ENCODE data around the gene ETV6.
"Not testable (repeated sequence)": the region's sequence is repeated elsewhere in the genome, so short reads cannot be mapped to it uniquely, and the experiment has no call there.

ETV6 gene

GRCh38 chr12:11669348-11669747 lies 19.9 kb downstream of the ETV6 start:
- DNase-seq (ENCODE audit: low read depth): no peak

DNA sequence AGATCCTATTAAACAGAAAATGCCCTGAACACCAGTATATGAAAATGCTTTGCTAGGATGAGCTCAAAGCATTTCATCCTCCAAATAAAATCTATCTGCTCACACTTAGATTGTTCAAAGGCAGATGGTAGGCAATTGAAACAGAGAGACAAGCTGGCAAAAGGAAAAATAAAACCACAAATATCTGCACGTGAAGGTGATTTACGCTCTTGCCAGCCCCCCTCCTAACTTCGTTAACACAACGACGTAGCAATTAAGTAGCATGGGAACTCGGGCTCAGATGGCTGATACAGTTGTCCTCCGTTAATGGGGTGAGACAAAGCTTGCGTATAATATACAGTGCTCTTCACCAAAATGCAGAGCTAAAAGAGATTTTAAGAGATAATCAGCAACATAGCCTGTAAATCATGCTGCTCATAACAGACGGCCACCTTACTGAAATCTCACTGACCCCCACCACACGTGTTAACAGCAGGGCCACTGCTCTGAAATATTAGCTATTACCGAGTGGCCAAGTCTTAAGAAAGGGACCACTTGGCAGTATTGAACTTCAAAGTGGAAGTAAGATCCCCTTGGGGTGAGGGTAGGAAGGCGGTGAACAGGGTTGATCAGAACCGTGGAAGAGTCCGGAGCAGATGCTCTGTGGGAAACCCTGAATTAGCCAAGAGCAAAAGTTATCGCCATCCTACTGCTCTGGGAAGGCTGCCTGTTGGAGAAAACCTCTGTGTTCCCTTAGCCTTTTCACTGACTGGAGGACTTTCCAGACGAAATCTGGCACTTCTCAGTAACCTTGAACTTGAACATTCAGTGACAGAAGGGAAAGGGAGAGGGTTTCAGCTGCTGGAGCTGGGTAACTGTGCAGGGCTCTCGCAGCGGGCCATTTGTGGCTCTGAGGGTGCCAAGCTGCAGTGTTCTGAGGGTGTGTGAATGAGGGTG lies 23.1 kb downstream of the ETV6 start:
- no peak for DNase-seq (ENCODE audit: low read depth)

DNA sequence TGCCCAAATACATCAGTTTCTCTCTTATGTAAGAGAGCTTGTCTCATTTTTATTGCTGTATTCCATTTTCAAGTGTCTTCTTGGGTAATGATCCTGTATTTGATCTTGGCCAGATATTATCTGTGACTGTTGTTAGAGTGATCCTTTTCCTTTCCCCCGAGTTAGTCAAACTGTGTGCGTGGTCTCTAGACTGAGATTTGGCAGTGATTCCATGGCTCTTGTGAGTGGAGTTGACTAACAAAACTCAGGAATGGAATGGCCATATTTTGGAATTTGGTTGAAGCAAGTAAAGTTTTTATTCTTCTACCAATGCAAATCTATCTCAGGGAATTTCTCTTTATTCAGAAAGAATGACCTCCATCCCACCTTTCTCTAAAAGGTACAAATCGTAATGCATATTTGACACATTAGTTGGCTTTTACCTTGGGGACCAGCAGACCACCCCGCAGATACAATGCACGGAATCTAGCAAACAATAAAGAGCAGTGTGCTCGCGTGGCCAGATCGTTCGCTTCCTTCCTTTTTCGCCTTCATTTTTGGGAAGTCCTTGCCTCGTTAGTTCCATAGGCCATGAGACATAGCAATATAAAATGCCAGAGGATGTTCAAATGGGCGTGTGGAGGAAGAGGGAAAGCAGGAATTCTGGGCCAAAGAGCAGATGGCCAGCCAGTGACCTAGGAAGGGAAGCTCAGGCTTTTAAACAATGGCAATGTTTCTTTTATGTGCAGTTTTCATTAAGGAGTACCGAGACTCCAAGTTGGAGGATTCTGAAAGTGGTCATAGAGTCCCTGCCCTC lies 24.4 kb downstream of the ETV6 start:
- DNase-seq (ENCODE audit: low read depth): no peak

GRCh38 chr12:11674894-11675390 lies 25.5 kb downstream of the ETV6 start:
- no peak for DNase-seq (ENCODE audit: low read depth)

GRCh38 chr12:11676052-11676451 lies 26.6 kb downstream of the ETV6 start:
- no peak for DNase-seq (ENCODE audit: low read depth)

DNA sequence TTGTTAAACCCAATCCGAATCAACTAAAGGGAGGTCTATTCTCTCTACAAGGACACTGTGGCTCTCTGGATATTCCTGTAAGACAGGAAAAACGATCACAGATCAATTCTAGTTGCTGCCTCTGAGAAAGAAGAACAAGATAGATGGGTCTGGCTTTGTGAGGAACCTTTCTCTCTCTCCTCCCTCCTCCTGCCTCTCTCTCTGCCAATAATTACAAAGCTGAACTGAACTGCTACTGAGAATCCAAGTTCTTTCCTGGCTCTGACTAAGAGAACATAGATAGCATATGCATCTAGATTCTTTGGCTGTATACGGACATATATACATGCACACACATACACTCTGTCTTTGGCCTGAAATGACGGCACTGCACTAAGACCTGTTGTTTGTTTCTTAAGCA lies 27.6 kb downstream of the ETV6 start:
- DNase-seq (ENCODE audit: low read depth): no peak

- DNase-seq (ENCODE audit: low read depth): no peak
Observed at GRCh38 chr12:11677752-11678151, 28.3 kb downstream of the ETV6 start.

- DNase-seq (ENCODE audit: low read depth): no peak
Observed at GRCh38 chr12:11678781-11679180, 29.3 kb downstream of the ETV6 start.

DNA sequence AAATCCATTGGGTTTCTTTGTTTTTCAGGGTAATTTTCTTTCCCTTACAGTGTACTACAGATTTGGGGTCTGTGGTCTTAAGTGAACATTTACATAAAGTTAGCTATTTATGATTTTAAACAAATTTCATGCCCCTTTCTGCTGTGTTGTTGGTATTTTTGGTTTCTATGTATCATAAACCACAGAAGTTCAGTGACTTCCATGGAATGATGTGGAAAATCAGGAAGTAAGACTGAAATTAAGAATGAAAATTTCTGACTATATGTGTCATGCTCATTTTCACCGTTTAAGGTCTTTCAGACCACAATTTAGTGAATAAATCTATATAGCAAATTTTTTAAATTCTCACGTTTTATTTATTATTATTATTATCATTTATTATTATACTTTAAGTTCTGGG lies 31.7 kb downstream of the ETV6 start:
- DNase-seq (ENCODE audit: low read depth): no peak

GRCh38 chr12:11681695-11682094 lies 32.2 kb downstream of the ETV6 start:
- not testable (repeated sequence) for DNase-seq (ENCODE audit: low read depth)

- DNase-seq (ENCODE audit: low read depth): no peak
Observed at GRCh38 chr12:11684393-11684792, 34.9 kb downstream of the ETV6 start.

DNA sequence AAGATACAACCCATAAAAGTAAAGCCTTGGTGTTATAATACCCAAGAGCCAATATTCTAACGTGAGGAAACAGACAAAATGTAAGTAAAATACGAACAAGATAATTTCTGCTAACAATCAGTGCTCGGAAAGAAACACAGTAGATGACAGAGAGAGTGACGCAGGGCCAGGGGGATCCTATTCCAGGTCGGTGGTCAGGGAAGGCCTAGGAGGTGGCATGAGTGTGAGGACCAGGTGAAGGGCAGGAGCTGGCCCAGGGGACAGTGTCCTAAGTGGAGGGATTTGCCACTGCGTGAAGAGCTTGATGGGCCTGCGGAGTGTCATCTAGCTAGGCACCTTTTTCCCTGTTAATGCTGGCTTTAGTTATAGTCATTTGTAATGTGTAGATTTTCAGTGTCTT lies 35.3 kb downstream of the ETV6 start:
- DNase-seq (ENCODE audit: low read depth): no peak

DNA sequence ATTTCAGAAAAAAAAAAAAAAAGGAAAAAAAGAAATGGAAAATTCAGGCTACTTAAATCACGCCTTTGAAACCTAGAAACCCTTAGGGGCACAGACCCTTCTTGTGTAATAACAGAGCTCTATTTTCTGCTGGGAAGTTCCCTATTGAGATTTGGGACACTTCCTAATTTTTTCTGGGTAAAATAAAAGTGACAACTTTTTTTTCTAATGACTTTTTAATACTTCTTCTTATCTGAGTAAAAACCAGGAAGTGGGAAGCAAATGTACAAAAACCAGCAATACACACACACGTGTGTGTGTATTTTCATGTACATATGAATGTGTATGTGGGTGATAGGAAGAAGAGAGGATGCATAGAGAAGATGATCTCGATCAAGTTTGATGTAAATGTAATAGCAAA lies 35.8 kb downstream of the ETV6 start:
- DNase-seq (ENCODE audit: low read depth): no peak

GRCh38 chr12:11685716-11686115 lies 36.2 kb downstream of the ETV6 start:
- DNase-seq (ENCODE audit: low read depth): no peak

GRCh38 chr12:11686120-11686519 lies 36.6 kb downstream of the ETV6 start:
- DNase-seq (ENCODE audit: low read depth): no peak

GRCh38 chr12:11687528-11687927 lies 38.1 kb downstream of the ETV6 start:
- no peak for DNase-seq (ENCODE audit: low read depth)

DNA sequence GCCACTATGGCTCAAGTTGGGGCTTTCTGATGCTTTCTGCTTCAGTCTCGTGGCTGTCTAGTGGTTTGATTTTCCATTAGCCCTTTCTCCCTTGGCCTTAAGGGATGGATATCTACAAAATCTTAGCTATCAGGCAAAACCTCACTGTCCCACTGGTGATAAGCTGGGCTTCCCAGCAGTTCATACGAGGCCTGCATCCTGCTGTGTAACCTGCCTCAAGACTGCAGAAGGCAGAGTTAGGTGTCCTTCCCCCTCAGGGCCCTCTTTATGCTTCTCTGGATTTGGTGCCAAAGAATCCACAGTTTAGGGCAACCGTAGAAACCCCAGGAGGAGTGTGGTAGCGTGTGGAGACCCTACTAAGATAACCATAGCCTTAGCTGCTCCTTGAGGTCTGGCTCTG lies 38.9 kb downstream of the ETV6 start:
- no peak for DNase-seq (ENCODE audit: low read depth)

GRCh38 chr12:11688831-11689230 lies 39.4 kb downstream of the ETV6 start:
- no peak for DNase-seq (ENCODE audit: low read depth)

GRCh38 chr12:11689591-11690186 lies 40.2 kb downstream of the ETV6 start:
- no peak for DNase-seq (ENCODE audit: low read depth)

- DNase-seq (ENCODE audit: low read depth): no peak
Observed at GRCh38 chr12:11693067-11693466, 43.6 kb downstream of the ETV6 start.

- DNase-seq (ENCODE audit: low read depth): no peak
Observed at GRCh38 chr12:11693601-11694000, 44.1 kb downstream of the ETV6 start.

DNA sequence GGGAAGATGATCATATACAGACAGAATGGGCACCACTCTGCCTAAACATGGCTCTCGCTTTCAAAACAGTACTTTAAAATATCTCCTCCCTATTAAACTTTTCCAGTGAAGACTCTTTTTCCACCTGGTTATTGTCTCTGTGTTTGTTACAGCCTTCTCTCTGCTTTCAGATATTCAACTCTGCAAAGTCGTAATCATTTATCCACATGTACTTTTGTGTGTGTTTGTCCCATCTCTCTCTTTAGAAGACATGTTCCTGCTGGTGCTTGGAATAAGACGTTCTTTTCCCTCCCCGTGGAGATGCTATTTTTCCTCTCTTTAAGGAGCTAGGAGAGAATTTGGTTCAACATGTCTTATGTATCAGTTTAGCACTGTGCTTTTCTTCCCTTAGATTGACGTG lies 45.1 kb downstream of the ETV6 start:
- DNase-seq (ENCODE audit: low read depth): no peak

DNA sequence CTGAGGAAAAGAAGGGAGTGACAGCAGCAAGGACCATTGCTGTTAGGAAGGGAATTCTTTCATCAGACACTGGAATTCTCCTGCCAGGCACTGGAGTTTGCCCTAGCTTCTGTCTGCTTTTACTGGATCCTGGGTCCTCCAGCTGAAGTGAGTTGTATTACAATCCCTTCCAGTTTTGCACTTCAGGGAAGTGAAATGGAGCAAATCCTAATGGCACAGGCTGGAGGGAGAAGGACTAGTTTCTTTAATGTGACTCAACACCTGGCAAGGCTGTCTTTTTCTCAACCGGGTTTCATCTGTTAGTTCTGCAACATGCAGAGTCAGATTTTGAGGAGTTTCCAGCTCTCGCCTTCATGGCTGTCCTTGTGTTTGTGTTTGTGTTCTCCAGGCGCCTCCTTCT lies 45.8 kb downstream of the ETV6 start:
- no peak for DNase-seq (ENCODE audit: low read depth)

All from HS-5 (cell line).